ENCODE results near the gene FEN1.

GRCh38 chr11:61771985-61772455 lies 20.7 kb upstream of the FEN1 start:
- TF ChIP-seq CTCF (IDR thresholded peaks at IDR 0.05): no peak
- no peak for TF ChIP-seq POLR2A (IDR thresholded peaks at IDR 0.05)

Data from upper lobe of left lung (tissue), 4 donors.